GM19043 (cell line): Measurements from ENCODE around the gene IRAK1BP1.
A peak's percentile ranks its signal among the peaks of the same experiment; 100 is the strongest.
"Not testable (repeated sequence)": the region's sequence is repeated elsewhere in the genome, so short reads cannot be mapped to it uniquely, and the experiment has no call there.

Experiments used
- ATAC-seq: cut with Tn5 transposase; IDR thresholded peaks from one replicate; pipeline ENCODE4 v1.9.1; 2021; ENCODE audit warnings: low read depth; ENCODE audit not compliant: unreplicated experiment

IRAK1BP1 gene

DNA sequence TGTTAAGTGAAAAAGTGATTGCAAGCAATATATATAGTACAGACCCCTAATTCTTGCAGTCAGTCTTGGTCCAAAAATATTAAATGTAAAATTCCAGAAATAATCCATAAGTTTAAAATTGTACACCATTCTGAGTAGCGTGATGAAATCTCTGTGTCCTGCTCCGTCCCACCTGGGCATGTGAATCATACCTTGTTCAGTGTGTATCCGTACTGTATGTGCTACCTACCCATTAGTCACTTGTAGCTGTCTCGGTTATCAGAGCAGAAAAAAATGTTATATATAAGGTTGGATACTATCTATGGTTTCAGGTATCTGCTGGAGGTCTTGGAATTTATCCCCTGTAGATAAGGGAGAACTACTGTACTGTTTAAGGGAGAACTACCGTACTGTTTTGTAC lies 16.3 kb downstream of the IRAK1BP1 start:
- no peak for ATAC-seq

DNA sequence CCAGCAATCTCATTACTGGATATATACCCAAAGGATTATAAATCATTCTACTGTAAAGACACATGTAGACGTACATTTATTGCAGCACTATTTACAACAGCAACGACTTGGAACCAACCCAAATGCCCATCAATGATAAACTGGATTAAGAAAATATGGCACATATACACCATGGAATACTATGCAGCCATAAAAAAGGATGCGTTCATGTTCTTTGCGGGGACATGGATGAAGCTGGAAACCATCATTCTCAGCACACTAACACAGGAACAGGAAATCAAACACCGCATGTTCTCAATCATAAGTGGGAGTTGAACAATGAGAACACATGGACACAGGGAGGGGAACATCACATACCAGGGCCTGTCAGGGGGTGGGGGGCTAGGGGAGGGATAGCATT lies 22.6 kb downstream of the IRAK1BP1 start:
- ATAC-seq: not testable (repeated sequence)

DNA sequence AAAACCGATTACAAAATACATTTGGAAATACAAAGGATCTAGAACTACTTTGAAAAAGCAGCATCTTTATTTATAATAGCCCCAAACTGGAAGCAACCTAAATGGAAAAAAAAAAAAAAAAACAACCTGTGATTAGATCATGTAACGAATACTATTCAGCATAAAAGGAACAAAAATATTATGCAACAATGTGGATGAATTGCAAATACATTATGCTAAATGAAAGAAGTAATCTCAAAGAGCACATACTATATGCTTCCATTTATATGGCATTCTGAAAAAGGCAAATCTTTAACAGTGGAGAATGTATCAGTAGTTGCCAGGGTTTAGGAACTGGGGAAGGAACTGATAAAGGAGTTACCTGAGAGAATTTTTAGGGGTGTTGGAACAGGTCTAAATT lies 28.9 kb downstream of the IRAK1BP1 start:
- ATAC-seq: no peak

DNA sequence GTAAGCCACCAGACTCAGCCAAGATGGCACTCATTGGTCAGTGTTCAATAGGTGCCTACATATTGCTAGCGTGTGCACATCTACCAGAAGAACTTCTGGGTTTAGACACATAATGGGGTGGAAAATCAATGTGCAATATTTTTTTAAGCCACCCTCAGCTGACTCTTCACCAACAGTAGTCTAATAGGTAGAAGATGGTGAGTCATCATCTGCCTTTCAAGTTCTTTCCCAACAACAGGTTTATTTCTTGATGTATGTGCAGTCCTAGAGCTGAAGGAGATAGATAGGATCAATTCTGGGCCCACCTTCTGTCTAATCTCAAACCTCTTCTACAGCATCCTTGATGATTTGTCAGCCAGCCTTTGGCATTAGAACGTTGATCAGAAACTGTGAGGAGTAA lies 41.3 kb downstream of the IRAK1BP1 start:
- no peak for ATAC-seq

DNA sequence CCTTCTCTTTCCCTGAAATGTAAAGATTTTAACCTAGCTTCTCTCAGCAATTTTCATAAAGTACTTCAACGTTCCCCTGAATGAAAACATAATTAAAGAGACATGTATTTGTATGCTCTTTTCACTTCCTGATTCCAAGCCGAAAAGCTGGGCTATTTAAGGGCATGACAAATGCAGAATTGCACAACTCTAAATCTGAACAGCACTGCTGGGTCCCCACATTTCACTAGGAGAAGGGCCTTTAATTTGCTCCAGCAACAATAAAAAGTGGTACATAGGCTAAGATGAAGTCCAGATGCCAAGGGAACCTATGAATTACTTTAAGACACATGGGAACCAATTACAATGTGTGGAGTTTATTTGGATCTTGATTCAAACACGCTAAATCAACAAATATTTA lies 42.0 kb downstream of the IRAK1BP1 start:
- no peak for ATAC-seq

DNA sequence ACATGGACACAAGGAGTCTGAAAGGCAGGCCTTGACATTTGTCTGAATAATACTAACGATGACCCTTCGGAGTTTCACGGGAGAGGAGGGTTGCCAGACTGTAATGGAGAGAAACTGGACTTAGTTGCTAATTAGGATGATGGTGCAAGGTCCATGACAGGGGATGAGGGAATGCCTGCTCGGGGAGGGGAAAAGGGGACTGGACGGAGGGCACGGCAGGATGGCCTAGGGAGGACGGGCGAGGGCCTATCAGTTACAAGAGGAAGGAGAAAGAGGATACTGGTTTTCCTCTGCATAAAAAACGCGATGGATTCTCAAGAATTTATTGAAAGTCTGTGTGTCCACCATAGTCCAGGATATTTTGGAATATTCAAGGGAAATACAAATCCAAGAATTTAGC lies 42.7 kb downstream of the IRAK1BP1 start:
- ATAC-seq: no peak

DNA sequence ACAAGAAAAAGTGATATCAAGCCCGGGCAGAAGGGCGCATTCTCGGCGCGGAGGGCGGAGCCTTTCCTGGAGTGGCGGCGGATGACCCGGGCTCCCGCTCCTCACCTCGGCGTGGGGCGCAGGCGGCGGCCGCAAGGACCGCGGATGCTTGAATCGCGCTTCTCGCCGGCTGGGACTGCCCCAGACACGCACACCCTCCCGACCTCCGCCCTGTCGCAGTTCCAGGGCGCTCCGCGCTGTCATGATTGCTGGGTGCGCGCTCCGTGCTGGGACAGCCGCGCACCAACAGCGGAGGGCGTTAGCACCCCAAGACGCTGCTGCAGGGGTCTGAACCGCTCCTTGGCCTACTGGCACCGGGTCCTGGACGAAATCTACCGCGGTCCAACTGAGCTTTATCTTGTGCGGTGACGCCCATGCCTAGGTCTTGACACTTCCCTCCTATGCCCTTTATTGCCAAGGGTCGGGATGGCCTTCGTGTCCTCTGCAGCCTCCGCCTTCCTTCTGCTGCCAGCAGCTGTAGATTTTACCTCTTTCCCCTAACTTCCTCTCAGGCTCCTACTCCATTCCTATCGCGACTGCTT lies 43.3 kb downstream of the IRAK1BP1 start:
- ATAC-seq: peak; percentile 69

DNA sequence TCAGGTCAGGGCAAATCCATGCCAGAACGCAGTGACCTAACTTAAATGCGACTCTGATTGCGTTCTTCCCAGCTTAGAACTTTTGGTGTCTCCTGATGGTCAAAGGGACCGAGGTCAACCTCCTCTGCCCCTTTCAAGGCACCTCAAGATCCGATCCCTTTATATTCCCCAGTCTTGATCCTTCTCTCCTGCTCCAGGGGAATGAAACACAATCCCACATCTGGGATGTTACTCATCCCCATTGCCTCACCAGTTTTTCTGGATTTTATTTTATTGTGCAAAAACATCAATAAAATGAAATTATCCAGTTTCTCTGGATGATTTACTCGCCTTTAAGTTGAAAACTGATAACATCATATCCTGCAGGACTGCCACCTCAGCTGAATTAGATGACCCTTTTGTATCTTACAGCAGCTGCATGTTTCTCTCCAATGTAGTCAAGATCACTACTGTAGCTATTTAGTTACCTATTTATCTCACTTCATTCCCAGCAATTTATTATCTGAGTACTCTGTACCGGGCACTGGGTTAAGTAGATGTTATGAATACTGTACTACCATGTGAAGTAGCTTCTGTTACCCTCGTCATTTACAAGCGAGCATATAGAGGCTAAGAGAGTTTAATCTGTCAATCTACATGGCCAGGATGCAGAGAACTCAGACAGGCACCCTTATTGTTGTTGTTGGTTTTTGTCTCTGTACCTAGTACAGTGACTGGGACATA lies 44.0 kb downstream of the IRAK1BP1 start:
- ATAC-seq: no peak

DNA sequence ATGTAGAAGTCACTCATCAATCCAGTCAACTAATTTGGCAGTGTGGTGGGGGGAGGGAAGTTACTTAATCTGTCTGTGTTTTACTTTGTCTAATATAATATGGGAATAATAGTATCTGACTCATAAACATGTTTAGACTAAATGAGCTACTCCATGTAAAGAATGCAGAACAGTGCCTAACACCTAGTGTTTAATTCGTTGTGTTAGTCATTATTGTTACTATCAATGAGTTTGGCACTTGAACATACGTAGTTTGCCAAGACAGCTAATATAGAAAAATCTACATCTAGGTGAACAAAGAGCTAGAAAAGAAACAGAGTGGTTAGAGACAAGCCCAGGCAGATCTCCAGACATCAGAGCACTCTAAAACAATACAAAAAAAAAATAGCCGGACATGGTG lies 49.1 kb downstream of the IRAK1BP1 start:
- ATAC-seq: no peak

DNA sequence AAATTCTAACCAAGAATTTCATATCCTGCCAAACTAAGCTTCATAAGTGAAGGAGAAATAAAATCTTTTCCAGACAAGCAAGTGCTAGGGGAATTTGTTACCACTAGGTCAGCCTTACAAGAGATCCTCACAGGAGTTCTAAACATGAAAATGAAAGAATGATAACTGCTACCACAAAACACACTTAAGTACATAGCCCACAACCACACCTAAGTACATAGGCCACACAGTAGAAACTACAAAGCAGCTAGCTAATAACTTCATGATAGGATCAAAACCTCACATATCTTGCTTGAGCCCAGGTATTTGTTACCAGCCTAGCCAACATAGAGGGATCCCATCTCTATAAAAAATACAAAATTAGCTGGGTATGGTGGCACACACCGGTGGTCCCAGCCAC lies 50.4 kb downstream of the IRAK1BP1 start:
- ATAC-seq: no peak

DNA sequence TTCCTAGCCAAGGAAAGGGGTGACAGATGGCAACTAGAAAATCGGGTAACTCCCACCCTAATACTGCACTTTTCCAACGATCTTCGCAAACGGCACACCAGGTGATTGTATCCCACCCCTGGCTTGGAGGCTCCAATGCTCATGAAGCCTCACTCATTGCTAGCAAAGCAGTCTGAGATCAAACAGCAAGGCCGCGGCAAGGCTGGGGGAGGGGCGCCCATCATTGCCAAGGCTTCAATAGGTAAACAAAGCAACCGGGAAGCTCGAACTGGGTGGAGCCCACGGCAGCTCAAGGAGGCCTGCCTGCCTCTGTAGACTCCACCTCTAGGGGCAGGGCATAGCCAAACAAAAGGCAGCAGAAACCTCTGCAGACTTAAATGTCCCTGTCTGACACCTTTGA lies 53.8 kb downstream of the IRAK1BP1 start:
- ATAC-seq: not testable (repeated sequence)

DNA sequence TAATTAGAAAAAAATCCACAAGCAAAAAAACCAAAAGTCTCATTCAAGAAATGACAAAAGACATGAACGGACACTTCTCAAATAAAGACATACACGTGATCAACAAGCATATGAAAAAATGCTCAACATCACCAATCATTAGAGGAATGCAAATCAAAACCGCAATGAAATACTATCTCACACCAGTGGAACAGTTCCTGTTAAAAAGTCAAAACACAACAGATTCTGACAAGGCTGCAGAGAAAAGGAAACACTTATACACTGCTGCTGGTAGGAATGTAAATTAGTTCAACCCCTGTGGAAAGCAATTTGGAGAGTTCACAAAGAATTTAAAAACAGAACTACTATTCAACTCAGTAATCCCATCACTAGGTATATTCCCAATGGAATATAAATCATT lies 58.0 kb downstream of the IRAK1BP1 start:
- ATAC-seq: no peak

DNA sequence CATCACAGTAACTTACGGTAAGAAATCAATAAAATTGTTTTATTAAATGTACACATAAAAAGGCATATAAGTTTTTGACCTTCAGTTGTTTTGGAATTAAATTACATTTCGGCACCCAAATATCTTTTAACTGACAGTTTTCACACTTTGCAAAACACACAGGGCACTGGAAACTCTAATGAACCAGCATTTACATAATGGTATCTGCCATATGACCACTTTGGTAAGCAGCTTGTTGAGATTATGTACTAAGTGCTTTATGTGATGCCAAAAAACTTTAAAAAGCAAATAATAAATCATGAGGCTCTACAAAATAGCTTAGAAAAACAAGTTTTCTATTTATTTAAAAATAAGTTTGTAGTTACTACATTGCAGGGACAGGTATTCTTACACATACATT lies 68.2 kb downstream of the IRAK1BP1 start:
- ATAC-seq: no peak

DNA sequence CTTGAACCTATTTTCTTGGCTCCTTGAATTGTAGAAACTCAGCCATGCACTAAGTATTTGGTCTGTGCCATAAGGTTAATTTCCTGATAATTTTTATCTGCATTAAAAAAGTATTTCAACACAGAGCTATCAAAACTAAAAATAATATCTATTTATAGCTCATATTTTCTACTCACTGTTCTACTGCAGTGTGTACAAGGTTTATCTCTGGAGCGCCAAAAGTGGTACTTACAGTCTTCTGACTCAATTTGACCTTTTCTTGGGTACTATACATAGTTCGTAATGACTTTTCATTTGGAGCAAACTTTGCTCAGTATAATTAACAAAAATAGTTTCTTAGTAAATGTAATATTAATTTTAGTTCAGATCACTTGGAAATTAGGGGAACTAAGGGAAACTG lies 69.2 kb downstream of the IRAK1BP1 start:
- no peak for ATAC-seq

DNA sequence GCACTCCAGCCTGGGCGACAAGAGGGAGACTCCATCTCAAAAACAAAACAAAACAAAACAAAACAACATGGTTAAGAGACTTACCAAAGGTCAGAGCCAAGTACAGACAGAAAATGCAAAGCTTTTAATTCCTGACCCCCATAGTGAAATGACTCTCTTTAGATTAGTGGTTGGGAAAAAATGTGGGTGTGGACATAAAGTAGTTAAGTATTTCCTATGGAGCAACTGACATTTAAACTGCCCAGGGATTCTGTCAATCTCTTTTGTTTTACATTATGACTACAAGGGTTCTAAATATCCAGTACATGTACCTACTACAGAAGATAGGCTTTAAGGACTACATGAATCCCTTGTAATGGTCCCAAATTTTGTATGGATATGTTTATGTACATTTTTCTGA lies 75.1 kb downstream of the IRAK1BP1 start:
- no peak for ATAC-seq

DNA sequence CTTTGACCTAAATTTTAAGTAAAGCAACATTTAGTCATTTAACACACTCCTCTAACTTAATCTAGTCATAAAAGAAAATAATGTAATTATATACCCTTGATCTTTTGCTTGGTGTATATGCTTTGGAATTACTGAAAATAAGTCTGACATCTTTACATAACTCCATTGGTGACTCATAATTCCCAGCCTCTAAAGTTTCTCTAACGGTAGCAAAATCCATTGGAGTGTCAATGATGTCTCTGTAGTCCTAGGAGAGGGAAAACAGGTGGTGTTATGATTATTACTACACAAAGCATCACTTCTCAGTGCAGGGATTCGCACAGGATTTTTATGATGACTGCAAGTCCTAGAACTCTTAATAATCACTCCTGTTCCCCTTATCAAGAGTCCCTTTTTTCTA lies 80.2 kb downstream of the IRAK1BP1 start:
- ATAC-seq: no peak

DNA sequence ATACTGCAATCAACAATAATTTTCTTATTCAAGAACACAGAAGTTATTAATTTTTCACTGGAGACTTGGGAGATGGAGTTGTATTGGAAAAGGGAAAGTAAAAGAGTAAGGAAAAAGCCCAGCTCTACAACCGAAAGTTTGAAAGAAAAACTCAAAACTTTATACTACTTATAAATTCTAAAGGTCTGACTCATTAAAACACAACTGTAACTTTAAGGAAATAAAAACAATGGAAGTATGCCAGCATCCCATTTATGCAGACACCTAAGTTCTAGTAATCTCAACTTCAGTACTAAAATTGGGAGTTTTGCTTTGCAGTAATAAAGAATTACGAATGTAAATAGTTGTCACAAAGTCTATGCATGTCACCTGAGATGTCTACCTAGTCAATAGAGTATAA lies 80.6 kb downstream of the IRAK1BP1 start:
- ATAC-seq: no peak

DNA sequence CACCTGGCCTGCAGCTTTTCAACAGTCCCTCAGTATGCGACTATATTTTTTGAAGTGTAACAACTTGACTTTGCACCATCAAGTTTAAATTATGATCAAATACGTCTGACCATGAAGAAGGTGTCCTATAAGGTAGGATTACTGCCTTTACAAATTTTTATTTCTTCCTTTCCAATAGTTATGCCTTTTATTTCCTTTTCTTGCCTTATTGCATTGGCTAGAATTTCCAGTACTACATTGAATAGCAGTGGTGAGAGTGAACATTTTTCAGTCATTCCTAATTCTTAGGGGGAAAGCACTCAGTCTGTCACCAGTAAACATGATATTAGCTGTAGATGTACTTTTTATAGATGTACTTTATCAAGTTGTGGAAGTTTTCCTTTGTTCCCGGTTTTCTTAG lies 81.4 kb downstream of the IRAK1BP1 start:
- no peak for ATAC-seq

DNA sequence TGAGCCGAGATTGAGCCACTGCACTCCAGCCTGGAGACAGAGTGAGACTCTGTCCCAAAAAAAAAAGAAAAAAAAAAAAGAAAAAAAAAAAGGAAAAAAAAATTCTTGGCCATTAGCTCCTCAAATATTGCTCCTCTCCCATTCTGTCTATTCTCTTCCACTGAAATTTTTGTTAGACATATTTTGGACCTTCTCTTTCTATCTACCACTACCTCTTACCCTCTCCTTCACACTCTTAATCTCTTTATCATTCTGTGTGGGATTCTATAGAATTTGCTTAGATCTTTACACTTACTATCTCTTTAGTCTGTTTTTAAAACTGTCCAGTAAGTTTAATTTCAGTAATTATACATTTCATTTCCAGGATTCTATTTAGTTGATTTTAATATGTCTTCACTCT lies 85.0 kb downstream of the IRAK1BP1 start:
- ATAC-seq: no peak
